GM21526 (cell line): ENCODE results near the gene SLC19A1.

Experiments
- ATAC-seq: cut with Tn5 transposase; IDR thresholded peaks from one replicate; pipeline ENCODE4 v1.9.1; 2021; ENCODE audit warnings: moderate library complexity; ENCODE audit not compliant: unreplicated experiment, low FRiP score

Gene SLC19A1

DNA sequence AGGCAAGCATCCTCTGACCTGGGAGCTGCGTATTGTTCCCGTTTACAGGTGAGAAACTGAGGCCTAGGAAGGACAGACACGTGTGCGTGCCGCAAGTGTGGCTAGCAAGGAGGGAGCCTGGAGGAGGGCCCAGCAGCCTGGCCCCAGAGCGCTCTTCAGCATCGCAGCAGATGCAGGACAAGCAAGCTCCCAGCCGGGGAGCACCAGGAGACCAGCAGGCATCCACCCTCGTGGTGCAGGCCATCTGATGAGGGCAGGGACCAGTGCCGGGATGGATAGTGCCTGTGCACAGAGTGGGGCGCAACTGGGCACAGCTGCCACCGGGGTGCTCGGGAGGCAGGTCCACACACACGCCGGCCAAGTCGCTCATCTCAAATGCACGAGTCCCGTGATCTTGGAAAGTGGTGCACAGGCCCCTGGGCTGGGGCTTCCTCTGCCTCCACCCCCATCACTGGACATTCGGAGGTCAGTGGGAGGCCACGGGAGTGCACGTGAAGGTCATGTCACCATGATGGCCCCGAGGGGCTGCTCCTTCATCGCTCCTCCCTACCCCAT lies 82.2 kb downstream of the SLC19A1 start:
- ATAC-seq = no peak

DNA sequence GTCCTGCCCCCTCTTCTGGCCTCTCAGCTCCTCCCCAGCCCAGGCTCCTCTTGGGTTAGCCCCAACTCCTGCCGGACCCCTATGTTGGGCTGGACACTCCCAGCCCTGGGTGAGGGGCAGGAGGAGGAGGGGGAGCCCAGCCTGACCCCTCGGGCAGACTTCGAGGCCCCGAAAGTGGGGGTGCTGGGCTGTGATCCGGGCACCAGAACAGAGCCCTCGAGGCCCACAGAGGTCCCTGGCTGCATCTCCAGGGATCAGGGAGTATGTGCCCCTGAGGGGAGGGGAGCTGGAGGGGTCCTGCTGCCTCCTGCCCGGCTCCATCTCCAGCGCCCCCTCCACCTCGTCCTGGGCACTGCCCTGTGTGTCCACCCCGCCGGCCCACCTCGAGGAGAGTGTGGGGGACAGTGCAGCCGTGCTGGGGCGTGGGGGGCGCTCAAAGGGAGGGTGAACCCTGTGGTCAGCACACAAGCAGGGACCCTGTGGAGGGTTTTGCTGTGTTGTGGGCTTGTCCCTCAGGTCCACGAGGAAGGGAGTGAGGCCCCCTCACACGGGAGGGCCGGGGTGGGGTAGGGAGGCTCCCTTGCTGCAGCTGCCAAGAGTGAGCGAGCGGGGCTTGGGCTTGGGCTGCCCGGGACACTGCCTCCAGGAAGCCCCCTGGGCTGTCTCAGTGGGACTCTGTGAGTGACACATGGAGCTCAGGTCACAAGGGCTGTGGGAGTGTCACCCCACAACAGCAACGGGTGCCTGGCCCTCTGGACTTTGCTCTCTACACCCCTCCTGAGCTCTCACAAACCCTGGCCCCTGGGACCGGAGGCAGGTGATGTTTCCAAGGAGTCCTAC lies 82.8 kb downstream of the SLC19A1 start:
- ATAC-seq = no peak

DNA sequence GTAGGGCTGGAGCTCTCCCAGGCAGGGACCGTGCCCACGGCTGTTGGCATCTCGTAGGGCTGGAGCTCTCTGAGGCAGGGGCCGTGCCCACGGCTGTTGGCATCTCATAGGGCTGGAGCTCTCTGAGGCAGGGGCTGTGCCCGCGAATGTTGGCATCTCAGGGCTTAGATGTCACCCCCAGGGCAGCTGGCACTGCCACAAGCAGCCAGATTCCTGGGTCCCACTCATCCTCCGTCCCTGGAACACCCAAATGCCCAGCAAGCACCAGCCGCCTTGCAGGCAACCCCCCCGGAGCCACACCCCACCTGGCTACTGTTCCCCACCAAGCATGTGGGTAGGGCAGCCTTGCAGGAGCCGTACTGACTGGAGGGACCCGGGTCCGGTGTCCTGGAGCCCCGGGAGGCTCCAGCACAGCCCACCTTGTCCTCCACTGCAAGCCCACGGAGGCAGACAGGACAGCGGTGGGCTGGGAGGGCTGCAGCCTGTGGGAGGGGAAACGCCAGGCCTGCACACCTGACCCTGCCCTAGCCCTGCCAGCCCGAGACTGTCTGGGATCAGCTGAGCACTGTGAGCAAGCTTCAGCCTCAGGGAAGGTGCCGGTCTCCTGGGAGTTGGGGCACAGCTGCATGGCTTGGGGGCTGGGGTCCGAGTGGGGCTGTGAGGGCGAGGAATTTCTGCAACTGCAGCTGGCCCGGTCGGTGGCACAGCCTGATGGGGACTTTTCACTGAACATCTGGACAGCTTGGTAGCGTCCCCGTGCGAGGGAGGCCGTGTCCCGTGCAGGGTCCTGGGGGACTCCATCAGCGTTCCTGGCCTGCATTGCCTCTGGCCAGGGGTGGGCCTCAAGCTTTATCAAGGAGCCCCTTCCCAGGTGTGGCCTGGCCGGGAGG lies 83.7 kb downstream of the SLC19A1 start:
- no peak for ATAC-seq

DNA sequence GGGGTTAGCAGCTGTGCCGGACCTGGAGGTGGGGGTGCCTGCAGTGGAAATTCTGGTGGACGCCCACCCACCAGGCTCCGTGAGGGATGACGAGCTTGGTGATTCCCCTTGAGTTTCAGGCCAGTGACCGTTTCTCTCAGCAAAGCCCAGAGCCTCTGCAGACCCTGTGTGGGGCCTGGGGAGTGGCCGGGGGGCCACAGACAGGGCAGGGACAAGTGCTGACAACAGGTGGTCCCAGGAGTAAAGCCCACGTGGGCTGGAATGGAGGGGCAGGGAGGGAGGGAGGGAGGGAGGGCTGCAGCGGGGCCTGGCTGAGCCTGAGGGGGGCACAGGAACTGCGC lies 84.4 kb downstream of the SLC19A1 start:
- ATAC-seq = no peak

DNA sequence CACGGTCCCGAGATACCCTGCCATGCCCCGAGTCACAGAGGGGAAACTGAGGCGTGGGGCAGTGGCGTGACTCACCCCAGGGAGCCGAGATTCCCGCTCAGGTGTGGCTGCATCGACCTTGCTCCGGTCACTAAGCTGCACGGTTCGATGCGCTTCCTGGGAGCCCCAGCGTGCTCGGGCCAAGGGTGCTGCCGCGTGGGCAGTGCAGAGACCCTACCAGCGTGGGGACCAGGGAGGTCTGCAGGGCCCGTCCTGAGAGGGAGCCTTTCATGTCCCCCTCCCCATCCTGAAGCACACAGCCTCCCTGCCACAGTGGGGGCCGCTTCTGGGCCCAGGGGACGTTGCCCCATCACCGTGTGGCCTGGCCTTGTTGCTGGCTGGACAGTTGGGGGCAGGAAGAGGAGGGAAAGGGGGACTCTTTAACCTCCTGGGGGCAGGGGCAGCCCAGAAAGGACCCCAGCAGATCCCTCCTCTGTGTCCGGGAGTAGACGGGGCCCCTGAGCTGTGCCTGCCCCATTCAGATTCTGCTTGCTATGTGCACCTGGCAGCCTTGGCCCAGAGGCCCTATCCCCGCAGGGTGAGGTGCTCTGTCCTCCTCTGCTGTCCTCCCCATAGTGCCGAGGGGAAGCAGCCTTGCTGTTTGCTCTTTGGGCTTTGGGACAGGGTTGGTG lies 84.9 kb downstream of the SLC19A1 start:
- ATAC-seq = no peak

DNA sequence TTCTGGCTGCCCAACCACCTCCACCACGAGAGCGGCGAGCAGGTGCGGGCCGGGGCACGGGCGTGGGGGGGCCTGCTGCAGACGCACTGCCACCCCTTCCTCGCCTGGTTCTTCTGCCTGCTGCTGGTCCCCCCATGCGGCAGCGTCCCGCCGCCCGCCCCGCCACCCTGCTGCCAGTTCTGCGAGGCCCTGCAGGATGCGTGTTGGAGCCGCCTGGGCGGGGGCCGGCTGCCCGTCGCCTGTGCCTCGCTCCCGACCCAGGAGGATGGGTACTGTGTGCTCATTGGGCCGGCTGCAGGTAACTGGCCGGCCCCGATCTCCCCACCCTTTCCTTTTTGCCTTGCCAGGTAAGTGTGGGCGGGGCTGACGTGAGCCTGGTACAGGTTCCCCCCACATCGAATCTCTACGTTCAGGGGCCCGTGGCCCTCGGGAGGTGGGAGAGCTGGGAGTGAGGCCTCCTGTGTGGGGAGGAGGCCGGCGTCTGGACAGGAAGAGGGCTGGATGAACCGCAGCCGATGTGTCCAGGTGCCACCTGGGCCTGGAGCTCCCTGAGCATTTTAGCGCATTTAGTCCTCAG lies 85.6 kb downstream of the SLC19A1 start:
- no peak for ATAC-seq

DNA sequence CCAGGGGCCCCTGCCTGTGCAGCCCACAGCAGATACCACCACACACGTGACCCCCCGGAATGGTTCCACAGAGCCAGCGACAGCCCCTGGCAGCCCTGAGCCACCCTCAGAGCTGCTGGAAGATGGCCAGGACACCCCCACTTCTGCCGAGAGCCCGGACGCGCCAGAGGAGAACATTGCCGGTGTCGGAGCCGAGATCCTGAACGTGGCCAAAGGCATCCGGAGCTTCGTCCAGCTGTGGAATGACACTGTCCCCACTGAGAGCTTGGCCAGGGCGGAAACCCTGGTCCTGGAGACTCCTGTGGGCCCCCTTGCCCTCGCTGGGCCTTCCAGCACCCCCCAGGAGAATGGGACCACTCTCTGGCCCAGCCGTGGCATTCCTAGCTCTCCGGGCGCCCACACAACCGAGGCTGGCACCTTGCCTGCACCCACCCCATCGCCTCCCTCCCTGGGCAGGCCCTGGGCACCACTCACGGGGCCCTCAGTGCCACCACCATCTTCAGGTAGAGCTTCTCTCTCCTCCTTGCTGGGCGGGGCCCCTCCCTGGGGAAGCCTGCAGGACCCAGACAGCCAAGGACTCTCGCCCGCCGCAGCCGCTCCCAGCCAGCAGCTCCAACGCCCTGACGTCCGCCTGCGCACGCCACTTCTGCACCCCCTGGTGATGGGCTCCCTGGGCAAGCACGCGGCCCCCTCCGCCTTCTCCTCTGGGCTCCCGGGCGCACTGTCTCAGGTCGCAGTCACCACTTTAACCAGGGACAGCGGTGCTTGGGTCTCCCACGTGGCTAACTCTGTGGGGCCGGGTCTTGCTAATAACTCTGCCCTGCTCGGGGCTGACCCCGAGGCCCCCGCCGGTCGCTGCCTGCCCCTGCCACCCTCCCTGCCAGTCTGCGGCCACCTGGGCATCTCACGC lies 86.3 kb downstream of the SLC19A1 start:
- no peak for ATAC-seq

DNA sequence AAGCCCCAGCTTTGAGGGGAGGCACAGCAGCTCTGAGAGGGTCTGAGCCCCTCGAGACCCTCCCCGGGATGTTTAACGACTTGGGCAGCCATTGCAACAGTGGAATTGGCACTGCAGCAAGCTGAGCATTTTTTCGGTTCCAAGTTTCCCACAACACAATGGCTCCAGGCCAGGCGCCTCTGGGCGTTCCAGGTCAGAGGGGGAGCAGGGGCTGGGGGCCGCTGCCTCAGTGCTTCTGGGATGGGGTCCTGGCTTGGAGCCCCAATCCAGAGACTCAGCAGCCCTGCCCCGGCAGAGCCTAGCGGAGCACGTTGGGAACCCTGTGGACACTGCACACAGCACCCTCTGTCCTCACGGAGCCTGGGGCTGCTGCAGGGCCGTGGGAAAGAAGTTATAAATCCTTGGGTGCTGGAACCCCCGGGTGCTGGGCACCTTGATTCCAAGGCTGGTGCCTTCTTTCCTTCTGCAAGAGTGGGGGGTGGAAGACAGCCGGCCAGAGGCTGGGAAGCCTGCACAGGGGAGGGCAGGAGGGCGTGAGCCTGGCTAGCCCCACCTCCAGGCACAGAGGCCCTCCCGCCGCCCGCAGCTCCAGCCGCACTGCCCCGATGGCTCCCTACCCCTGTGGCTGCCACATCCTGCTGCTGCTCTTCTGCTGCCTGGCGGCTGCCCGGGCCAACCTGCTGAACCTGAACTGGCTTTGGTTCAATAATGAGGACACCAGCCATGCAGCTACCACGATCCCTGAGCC lies 87.1 kb downstream of the SLC19A1 start:
- ATAC-seq = no peak

DNA sequence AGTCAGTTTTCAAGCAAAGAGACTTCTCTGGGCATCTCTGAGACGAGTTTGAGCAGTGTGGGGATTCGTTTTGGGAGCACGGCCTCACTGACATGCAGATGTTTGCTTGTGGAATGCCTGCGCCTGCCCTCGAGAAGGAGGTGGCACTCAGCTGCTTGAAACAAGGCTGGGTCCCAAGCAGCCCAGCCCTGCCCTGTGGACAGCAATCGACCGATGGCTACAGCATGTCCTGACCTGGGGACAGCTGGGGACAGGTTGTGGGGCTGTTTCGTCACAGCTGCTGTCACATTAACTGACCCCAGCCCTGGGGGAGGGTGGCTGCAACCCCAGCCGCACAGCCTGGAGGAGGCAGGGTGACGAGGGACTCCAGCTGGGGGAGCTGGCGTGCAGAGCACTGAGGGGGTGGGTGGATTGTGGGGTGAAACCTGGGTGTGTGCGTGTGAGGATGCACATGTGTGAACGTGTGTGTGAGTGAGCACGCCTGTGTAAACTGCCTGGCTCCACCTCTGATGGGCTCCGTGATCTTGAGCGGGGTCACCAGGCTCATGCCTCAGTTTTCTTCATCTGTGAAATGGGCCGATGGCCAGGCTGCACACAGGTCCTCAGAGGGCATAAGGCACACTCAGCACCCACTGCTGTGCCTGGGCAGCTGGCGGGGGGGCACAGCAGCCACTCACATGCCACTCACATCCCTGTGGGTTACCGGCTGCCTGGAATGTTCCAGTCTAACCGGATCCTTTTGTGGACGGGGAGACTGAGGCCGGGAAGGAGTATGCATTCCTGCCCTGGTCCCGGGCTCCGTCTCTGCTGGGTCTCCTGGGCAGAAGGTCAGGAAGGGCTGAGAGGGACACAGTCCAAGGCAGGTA lies 87.9 kb downstream of the SLC19A1 start:
- no peak for ATAC-seq

DNA sequence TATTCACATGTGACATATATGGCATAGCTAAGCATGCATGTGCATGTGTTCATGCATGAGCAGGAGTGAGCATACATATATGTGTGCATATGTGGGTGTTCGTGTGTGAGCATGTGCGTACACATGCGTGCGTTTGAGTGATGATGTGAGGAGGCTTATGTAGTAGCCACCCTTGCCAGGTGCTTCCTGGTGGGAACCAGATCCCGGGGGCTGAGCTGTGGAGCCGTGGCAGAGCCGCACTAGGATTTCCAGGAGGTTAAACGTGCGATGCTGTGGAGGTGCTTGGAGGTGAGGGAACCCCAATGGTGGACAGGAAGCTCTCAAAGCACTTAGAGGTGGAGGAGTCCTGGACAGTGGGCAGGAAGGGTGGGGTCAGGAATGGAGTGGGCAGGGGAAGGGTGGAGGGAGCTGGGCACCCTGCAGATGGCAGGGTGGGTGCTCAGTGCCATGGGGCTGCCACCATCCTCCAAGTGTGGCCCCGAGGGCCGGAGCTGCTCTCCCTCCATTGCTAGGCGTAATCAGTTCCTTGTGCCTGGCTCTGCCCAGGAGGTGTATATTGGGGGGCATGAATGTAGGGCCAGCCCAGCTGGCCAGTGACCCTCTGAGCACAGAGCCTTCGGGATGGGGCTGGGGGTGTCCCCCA lies 88.8 kb downstream of the SLC19A1 start:
- no peak for ATAC-seq

DNA sequence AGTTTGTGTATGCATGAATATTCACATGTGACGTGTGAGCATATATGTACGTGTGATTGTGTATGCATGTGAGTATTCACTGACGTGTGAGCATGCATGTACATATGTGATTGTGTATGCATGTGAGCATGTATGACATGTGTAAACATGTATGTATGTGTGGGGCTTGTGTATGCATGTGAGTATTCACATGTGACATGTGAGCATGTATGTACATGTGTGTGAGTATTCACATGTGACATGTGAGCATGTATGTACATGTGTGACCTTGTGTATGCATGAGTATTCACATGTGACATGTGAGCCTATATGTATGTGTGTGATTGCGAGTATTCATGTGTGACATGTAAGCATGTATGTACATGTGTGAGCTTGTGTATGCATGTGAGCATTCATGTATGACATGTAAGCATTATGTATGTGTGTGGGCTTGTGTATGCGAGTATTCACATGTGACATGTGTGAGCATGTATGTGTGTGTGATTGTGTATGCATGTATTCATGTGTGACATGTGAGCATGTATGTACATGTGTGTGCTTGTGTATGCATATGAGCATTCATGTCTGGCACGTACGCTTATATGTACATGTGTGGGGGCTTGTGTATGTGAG lies 89.4 kb downstream of the SLC19A1 start:
- no peak for ATAC-seq

DNA sequence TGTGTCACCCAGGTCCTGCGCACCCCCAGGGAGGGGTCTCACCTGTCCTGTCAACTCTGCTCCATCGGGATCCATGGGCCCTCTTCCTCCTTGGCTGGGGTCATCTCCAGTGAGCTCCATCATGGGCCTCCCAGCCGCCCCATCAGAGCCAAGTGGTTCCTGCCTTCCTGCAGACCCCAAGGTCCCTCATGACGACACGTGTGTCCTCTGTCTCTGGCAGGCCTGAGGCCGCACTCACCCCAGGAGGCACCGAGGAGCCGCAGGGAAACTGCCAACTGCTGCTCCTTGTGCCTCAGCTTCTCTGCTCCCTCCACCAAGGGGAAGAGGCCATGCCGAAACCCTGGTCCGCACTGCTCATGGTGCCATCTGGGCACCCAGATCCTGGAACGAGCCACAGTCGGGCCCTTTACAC lies 90.5 kb downstream of the SLC19A1 start:
- no peak for ATAC-seq

DNA sequence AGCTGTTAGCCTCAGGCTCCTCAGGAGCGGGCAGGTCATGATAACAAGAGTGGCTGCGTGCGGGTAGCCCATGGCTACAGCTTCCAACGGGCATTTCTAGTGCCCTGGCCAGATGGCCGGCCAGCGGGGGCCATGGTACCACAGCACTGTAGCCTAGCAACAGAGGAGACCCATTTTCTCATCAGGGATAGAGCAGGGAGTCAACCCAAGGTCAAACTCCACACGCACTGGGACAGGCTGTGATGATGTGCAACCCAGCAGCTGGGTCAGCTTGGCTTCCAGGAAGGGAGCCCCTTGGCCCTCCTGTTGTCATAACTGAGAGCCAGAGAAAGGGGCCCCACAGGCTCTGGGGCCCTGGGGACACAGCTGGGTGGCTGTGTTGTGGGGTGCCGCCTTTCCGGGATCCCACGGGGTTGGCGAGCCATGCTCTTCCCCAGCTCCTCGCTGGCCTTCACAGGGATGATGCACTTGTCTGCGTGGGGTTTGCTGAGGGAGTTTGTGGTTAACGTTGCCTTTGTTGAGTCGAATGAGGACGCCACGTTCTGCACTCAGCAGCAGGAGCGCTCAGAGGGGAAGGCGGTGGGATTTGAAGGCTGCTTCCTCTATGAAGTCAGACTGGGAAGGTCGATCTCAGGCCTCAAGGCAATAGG lies 91.0 kb downstream of the SLC19A1 start:
- no peak for ATAC-seq

DNA sequence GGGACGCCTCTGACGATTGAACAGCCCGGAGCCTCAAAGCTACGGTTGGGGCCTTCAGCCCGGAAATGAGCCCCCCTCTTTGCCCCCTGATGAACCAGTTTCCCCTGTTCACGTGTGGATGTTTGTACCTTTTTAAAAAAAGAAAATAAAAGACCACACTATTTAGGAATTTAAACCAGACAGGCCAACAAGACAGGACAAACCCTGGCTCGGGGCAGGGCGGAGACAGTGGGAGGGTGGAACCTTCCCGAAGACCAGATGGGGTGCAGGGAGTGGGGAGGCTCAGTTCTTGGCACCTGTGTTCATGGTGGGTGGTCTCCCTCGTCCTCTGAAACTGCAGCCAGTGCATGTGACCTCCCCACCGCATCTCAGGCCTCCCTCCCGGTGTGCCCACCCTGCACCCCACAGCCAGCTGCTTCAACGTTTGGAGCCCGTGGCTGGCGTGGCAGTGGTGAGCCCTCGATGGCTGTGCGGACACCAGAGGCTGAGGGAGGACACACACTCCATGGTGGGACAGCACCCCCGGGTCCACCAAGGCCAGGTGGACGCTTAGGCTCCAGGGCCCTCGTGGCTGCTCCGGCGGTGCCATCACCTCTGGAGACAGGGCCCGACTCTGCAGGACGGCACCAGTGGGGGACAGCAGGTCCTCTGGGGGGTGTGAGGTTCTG lies 91.7 kb downstream of the SLC19A1 start:
- ATAC-seq = no peak

DNA sequence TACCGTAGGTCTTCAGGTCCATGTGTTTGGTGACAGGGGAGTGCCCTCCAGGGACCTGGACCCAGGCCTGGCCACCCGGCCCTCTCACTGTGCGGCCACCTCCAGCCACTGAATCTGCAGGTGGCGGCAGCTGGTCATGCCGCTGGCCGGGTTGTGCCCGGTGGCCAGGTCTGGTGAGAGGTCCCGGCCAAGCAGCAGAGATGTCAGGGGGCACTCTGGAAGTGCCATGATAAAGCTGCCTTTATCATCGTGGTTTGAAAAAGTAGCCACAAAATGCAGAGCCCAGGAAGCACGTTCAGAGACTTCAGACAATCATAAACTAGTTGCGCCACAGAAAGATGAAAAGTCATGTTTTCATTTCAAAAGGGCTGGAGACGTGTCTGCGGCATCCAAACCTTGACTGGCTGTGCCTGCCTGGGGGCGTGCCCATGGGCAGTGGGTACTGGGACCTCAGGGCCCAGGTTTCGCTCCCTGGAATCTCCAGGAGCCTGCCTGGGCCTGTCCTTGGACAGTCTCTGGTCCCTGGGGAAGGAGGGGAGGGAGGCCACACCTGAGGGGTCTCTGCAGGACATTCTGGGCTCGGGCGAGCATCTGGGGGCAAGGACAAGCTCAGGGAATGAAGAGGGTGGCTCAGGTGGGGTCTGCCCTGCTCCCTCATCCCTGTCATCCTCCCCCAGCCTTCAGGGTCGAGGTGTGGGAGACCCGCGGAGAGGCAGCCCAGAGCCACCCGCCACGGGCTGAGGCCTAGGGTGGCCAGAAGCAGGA lies 92.4 kb downstream of the SLC19A1 start:
- ATAC-seq = no peak
